Sigmoid colon (tissue), 4 donors: ENCODE results near the gene SPAG8.

Source experiments
- CTCF ChIP-seq, 4 experiments: fragments of 450-650 bp in 3 of 4; fragments of 200-600 bp in 1 of 4; IDR thresholded peaks; one replicate each; pipeline ENCODE4 v1.5.1; 2016 to 2019; ENCODE audit warnings: antibody characterized with exemption in 4 of 4, mild to moderate bottlenecking in 3 of 4, moderate library complexity in 2 of 4
- EP300 ChIP-seq, 4 donors: sonication (generic); formaldehyde crosslinking; IDR thresholded peaks; one replicate each; pipeline ENCODE4 v1.6.1; 2017; ENCODE audit warnings: antibody characterized with exemption in 4 of 4

- TF ChIP-seq CTCF (IDR thresholded peaks at IDR 0.05) (no peak), EP300 (IDR thresholded peaks at IDR 0.05) (no peak)
Observed at GRCh38 chr9:35829084-35829763, 17.2 kb upstream of the SPAG8 start, which contains the start of gene TMEM8B.
